ENCODE data around the gene ZBED6.
"Not testable (repeated sequence)": the region's sequence is repeated elsewhere in the genome, so short reads cannot be mapped to it uniquely, and the experiment has no call there.

ZBED6 gene

DNA sequence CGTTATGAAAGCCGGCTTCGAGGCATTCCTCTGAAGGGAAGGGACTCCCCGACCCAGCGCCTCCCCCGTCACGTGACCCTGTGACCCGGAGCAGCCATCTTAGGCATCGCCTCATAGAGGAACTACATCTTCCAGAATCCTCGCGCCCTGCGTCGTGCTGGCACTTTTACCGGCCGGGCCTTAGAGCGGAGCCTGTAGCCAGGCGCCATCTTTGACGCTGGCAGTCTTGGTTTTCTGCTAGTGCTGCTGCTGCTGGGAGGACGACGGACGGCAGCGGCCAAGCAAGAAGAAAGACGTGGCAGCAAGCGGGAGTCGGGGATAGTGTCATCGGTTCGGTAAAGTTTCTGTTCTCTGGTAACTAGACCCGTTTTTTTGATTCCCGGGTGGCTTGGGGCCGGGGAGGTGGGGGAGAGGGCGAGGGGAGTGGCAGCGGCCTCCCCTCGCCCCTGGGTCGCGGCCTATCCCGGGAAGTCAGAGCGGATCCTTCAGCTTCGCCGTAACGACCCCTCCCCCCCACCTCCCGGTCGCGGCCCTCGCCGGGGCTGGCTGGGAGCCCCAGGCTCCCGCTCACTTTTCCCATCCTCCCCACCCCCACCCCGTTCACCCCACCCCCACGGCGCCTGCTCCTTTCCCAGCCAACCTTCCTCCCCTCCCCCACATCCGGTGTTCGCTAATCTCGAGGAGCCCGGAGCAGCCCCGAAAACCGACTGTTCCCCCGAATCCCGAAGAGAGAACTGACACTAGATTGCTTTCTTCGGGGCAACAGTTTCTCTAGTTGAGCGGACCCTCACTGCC is at the start of gene ZBED6, which contains the start of gene ZC3H11A:
ZBED6 (plus strand) TSS at position 183 of the 795 bp plus-strand sequence. CDS start 1,900 bp downstream, outside the sequence.
ZC3H11A (plus strand) TSS at position 183 of the 795 bp plus-strand sequence. CDS start 21,448 bp downstream, outside the sequence.
- peak; percentile 98 for DNase-seq (ENCODE audit: low read depth in 2 of 2)

DNA sequence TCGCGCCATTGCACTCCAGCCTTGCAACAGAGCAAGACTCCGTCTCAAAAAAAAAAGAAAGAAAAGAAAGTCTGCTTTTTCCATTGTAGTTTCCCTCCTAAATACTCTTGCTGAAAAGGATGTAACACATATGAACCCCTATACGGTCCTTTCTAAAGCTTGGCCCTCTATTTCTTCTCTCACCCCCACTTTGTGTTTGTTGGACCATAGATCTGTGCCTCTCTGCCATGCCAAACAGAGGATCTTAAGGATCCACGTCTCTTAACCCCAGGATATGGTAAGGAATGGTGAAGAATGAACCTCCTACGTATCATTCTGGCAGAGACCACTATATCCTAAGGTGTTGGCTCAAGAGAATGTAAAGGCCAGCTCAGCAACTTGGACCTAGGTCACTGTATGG is 49.1 kb upstream of the ZBED6 start:
- no peak for DNase-seq (ENCODE audit: low read depth in 2 of 2)

GRCh38 chr1:203751051-203751450 is 44.4 kb upstream of the ZBED6 start:
- no peak for DNase-seq (ENCODE audit: low read depth in 2 of 2)

DNA sequence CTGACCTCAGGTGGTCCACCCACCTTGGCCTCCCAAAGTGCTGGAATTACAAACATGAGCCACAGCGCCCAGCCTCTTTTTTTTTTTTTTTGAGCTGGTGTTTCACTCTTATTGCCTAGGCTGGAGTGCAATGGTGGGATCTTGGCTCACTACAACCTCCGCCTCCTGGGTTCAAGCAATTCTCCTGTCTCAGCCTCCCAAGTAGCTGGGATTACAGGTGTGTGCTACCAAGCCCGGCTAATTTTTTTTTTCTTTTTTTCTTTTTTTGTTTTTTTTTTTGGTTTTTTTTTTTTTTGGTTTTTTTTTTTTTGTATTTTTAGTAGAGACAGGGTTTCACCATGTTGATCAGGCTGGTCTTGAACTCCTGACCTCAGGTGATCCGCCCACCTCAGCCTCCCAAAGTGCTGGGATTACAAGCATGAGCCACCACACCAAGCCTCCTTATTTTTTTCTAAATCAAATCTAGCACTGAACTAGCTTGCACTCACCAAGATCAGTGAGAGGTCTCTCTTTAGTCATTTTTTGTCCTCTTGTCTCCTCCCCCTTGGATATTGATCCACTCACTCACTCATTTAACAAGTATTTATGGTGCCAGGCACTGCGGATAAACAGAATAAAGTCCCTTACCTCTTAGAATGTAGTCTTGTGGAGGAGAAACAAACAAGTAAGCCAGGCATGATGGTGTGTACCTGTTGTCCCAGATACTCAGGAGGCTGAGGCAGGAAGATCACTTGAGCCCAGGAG is 43.6 kb upstream of the ZBED6 start:
- DNase-seq (ENCODE audit: low read depth in 2 of 2): not testable (repeated sequence)

- no peak for DNase-seq (ENCODE audit: low read depth in 2 of 2)
Measured at GRCh38 chr1:203754455-203754864, 41.0 kb upstream of the ZBED6 start.

- no peak for DNase-seq (ENCODE audit: low read depth in 2 of 2)
Measured at GRCh38 chr1:203756036-203756435, 39.4 kb upstream of the ZBED6 start.

- DNase-seq (ENCODE audit: low read depth in 2 of 2): not testable (repeated sequence)
Measured at GRCh38 chr1:203758749-203759148, 36.7 kb upstream of the ZBED6 start.

GRCh38 chr1:203760506-203760905 is 34.9 kb upstream of the ZBED6 start:
- DNase-seq (ENCODE audit: low read depth in 2 of 2): no peak

DNA sequence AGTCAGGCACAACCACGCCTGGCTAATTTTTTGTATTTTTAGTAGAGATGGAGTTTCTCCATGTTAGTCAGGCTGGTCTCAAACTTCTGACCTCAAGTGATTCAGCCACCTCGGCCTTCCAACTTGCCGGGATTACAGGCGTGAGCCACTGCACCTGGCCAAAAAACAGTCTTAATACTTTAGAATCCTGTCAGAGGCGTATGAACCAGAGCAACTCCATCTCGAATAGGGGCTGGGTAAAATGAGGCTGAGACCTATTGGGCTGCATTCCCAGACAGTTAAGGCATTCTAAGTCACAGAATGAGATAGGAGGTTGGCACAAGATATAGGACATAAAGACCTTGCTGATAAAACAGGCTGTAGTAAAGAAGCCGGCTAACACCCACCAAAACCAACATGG is 33.5 kb upstream of the ZBED6 start:
- not testable (repeated sequence) for DNase-seq (ENCODE audit: low read depth in 2 of 2)

GRCh38 chr1:203763505-203763904 is 31.9 kb upstream of the ZBED6 start:
- no peak for DNase-seq (ENCODE audit: low read depth in 2 of 2)

- DNase-seq (ENCODE audit: low read depth in 2 of 2): no peak
Measured at GRCh38 chr1:203764105-203765028, 31.1 kb upstream of the ZBED6 start.

DNA sequence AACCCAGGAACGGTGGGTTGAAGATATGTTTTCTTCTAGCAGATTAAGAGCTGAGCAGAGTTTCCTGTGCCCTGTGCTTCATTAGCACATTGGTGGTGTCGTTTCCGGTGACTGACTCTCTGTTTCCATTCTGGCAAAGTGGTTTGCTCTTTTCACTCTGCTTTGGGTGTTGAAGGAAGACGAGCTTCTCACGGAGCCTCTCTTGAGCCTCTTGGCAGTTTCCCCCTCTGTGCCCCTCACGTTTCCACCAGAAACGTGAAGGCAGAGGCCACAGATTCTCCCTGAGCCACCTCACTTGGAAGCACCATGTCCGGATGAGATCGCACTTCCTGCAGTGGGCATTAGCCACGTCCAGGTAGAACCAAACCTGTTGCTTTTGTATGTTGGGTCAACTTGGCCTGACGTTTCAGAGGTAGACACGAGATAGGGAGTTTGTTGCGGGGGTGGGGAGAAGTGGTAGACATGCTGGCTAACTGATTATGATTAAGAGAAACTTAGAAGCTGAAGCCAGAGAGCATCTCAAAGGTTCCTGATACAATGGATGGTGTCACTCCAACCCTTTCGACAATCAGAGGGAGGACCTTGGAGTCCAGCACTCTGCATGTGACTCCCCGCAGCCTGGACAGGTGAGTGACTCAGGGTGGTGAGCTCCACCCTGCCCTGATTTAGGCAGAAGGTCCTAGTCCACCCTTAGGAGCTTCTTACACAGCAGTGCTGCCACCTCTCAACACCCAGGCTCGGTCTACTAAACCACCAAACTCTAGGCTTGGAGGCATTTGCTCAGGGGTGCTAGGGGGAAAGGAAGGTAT is 30.2 kb upstream of the ZBED6 start, which contains the start of gene LAX1:
LAX1 (plus strand) TSS at position 155 of the 809 bp plus-strand sequence; CDS start at position 538, 383 bp downstream.
- DNase-seq (ENCODE audit: low read depth in 2 of 2): peak; percentile 70 to 73

- DNase-seq (ENCODE audit: low read depth in 2 of 2): no peak
Measured at GRCh38 chr1:203768256-203768655, 27.2 kb upstream of the ZBED6 start.

GRCh38 chr1:203769505-203770343 is 25.7 kb upstream of the ZBED6 start:
- DNase-seq (ENCODE audit: low read depth in 2 of 2): no peak

- no peak for DNase-seq (ENCODE audit: low read depth in 2 of 2)
Measured at GRCh38 chr1:203771901-203772301, 23.5 kb upstream of the ZBED6 start.

- DNase-seq (ENCODE audit: low read depth in 2 of 2): no peak
Measured at GRCh38 chr1:203772836-203773235, 22.6 kb upstream of the ZBED6 start.

DNA sequence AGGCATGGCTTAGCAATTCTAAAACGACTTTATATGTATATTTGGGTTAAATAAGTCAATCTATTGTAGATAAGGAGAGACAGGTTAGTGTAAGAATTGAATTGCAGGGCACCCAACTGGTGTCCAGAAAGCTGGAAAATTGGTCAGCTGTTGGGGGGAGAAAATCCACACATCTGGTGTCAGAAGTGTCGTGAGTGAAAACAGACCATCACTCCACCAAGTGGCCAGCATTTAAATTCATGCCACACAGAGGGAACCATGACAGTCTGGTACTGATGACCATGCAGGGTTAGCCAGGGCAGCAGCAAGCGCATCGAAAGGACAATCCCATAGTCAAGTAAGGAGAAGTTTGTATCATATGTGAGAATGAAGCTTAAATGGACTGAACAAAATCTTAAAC is 18.8 kb upstream of the ZBED6 start:
- no peak for DNase-seq (ENCODE audit: low read depth in 2 of 2)

DNA sequence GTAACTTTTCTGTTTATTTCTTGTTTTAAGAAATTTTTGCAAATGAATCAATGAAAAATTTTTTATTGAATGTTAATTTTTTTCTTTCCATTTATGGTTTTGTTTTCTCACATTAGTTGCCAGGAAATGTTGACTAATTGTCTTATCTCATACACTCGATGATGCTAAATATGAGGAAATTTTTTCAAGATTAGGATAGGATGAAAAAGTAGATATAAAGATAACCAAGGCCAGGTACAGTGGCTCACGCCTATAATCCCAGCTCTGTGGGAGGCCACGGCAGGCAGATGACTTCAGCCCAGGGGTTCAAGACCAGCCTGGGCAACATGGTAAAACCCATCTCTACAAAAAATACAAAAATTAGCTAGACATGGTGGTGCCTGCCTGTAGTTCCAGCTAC is 17.8 kb upstream of the ZBED6 start:
- DNase-seq (ENCODE audit: low read depth in 2 of 2): no peak

DNA sequence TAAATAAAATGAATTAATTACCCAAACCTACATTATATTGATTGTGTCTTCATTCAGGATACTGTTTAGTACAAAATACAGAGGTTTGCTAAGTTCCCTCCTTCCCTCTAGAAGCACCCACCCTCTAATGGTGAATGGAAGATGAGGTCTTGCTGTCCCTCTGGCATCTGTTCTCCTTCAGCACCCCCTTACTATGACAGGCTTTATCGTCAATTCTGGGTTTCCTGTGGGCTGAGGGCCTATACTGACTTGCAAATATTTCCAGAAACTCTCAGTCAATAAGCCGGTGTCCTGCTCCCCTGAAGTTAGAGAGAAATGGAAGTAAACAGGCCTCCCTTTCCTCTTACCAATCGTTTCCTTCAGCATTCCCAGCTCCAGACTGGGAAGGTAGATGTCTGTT is 17.3 kb upstream of the ZBED6 start:
- DNase-seq (ENCODE audit: low read depth in 2 of 2): no peak

GRCh38 chr1:203778789-203779188 is 16.6 kb upstream of the ZBED6 start:
- no peak for DNase-seq (ENCODE audit: low read depth in 2 of 2)
